B cell (primary cell): ENCODE results near the gene CDC42. TPM values are rescaled to one million over a fixed set of nuclear protein-coding genes. Genes with fewer than 3 reads are reported as not detected.
A peak's percentile ranks its signal among the peaks of the same experiment; 100 is the strongest.
"Not testable (repeated sequence)": the region's sequence is repeated elsewhere in the genome, so short reads cannot be mapped to it uniquely, and the experiment has no call there.

Source experiments
- ATAC-seq: fragments of 200-7000 bp; cut with Tn5 transposase; one replicate; pipeline ENCODE4 v1.10.0; 2021; ENCODE audit warnings: low read depth, mild to moderate bottlenecking, moderate number of reproducible peaks, moderate library complexity
- CTCF ChIA-PET: fragments of 350-600 bp; sonication (Branson Sonifier 250); formaldehyde crosslinking; loops from one replicate; lab custom pipeline; 2021; ENCODE audit warnings: antibody characterized with exemption, inconsistent platforms; lab: Charles Lee
- POLR2A ChIA-PET: fragments of 350-600 bp; sonication (Branson Sonifier 250); formaldehyde crosslinking; loops from one replicate; lab custom pipeline; 2021; ENCODE audit warnings: antibody characterized with exemption; lab: Charles Lee
- DNase-seq: peaks from one replicate; pipeline ENCODE4 v3.0.0; 2013
- H2AFZ ChIP-seq: 2 replicates; pipeline ENCODE4 v1.6.1; 2012; ENCODE audit warnings: mild to moderate bottlenecking, low read depth, low read length; ENCODE audit not compliant: insufficient read depth, poor library complexity, severe bottlenecking
- H3K27ac ChIP-seq, 2 donors: 1 replicate in 1 of 2; 2 replicates in 1 of 2; pipeline ENCODE4 v1.5.1; 2012 to 2013; ENCODE audit warnings: low read length in 2 of 2, mild to moderate bottlenecking in 2 of 2, moderate library complexity in 1 of 2
- H3K27me3 ChIP-seq, 4 experiments: fragments of 200-600 bp in 1 of 4; sonication (generic) in 1 of 4; replicated peaks in 1 of 4; 1 replicate in 2 of 4; 2 replicates in 2 of 4; pipeline versions ENCODE4 v1.6.1 to v1.7.0; 2013 to 2016; ENCODE audit warnings: low read length in 3 of 4, mild to moderate bottlenecking in 2 of 4, mixed read lengths in 1 of 4, moderate library complexity in 1 of 4; ENCODE audit not compliant: insufficient read depth in 4 of 4, control insufficient read depth in 3 of 4; ENCODE audit errors: control extremely low read depth in 1 of 4
- H3K36me3 ChIP-seq, 2 experiments: replicated peaks in 1 of 2; 1 replicate in 1 of 2; 2 replicates in 1 of 2; pipeline versions ENCODE4 v1.6.1 to v1.7.1; 2013; ENCODE audit warnings: low read length in 1 of 2; ENCODE audit not compliant: insufficient read depth in 2 of 2, control insufficient read depth in 1 of 2; ENCODE audit errors: control extremely low read depth in 1 of 2, extremely low read depth in 1 of 2
- H3K4me1 ChIP-seq, 2 donors: fragments of 200-600 bp in 1 of 2; sonication (generic) in 1 of 2; 1 replicate in 1 of 2; 2 replicates in 1 of 2; pipeline versions ENCODE4 v1.5.1 to v1.6.1; 2013 to 2017; ENCODE audit warnings: low read length in 2 of 2; ENCODE audit not compliant: control insufficient read depth in 2 of 2, insufficient read depth in 2 of 2
- H3K4me2 ChIP-seq: replicated peaks from 2 replicates; pipeline ENCODE3; 2012; ENCODE audit warnings: mild to moderate bottlenecking, low read depth, low read length; ENCODE audit not compliant: poor library complexity, severe bottlenecking
- H3K4me3 ChIP-seq, 5 experiments: fragments of 200-600 bp in 1 of 5; sonication (generic) in 1 of 5; 1 replicate in 3 of 5; 2 replicates in 2 of 5; pipeline versions ENCODE4 v1.5.1 to v1.7.0; 2011 to 2016; ENCODE audit warnings: low read length in 4 of 5, mild to moderate bottlenecking in 4 of 5, low read depth in 2 of 5, control low read depth in 1 of 5, moderate library complexity in 1 of 5; ENCODE audit not compliant: insufficient read depth in 1 of 5; ENCODE audit errors: control extremely low read depth in 1 of 5, extremely low read depth in 1 of 5
- H3K79me2 ChIP-seq: fragments of 200-600 bp; sonication (generic); one replicate; pipeline ENCODE4 v1.6.0; 2016; ENCODE audit warnings: low read length; ENCODE audit not compliant: control insufficient read depth, insufficient read depth
- H3K9ac ChIP-seq: fragments of 200-600 bp; sonication (generic); 2 replicates; pipeline ENCODE4 v1.6.1; 2017; ENCODE audit warnings: mild to moderate bottlenecking, low read length, moderate library complexity
- H3K9me3 ChIP-seq, 3 donors: one replicate each; pipeline versions ENCODE4 v1.6.1 to v1.7.1; 2013; ENCODE audit warnings: low read length in 2 of 3; ENCODE audit not compliant: control insufficient read depth in 2 of 3, insufficient read depth in 1 of 3; ENCODE audit errors: control extremely low read depth in 1 of 3
- H4K20me1 ChIP-seq: 2 replicates; pipeline ENCODE4 v1.6.0; 2012; ENCODE audit warnings: mild to moderate bottlenecking, low read length; ENCODE audit not compliant: insufficient read depth, control insufficient read depth, poor library complexity, severe bottlenecking
- H3K27ac Mint-ChIP-seq: one replicate; pipeline ENCODE4 v1.8.0; 2021; ENCODE audit warnings: mixed read lengths
- H3K27me3 Mint-ChIP-seq: one replicate; pipeline ENCODE4 v1.8.0; 2021; ENCODE audit warnings: mixed read lengths
- H3K4me1 Mint-ChIP-seq: one replicate; pipeline ENCODE4 v1.8.0; 2021; ENCODE audit warnings: mixed read lengths
- H3K4me3 Mint-ChIP-seq: one replicate; pipeline ENCODE4 v1.8.0; 2021; ENCODE audit warnings: mixed read lengths
- H3K9me3 Mint-ChIP-seq: one replicate; pipeline ENCODE4 v1.8.0; 2022; ENCODE audit warnings: mixed read lengths; ENCODE audit not compliant: insufficient read depth
- EZH2 ChIP-seq: IDR thresholded peaks from 2 replicates; pipeline ENCODE4 v1.6.1; 2012; ENCODE audit warnings: borderline replicate concordance, low read depth, mild to moderate bottlenecking, moderate library complexity, low read length; ENCODE audit not compliant: insufficient read depth, poor library complexity, severe bottlenecking
- WGBS: methylation state at CpG from one replicate; pipeline ENCODE4 v1.1.5; 2013; ENCODE audit warnings: missing lambda C conversion rate; ENCODE audit not compliant: insufficient coverage; 5-methylcytosine and 5-hydroxymethylcytosine counted together
- intact Hi-C: fragments of 100-400 bp; cut with micrococcal nuclease; formaldehyde crosslinking; loops from one replicate; pipeline ENCODE4 v1.10.0; 2022
- polyA minus RNA-seq: library from RNA; depleted of rRNA, polyadenylated mRNA; stranded (reverse); fragments of >200 nt; gene quantifications from 2 replicates; pipeline ENCODE4 v1.2.3, GENCODE V29; 2012
- polyA plus RNA-seq: library from polyadenylated mRNA; depleted of rRNA; stranded (reverse); fragments of >200 nt; gene quantifications from 2 replicates; pipeline ENCODE4 v1.2.3, GENCODE V29; 2012
- total RNA-seq, 2 donors: library from RNA; stranded (reverse); fragments of 120-200 nt in 1 of 2; gene quantifications; 1 replicate in 1 of 2; 2 replicates in 1 of 2; pipeline versions ENCODE4 v1.2.3 to v1.2.4, GENCODE V29; 2013 to 2022
- TF ChIP-seq, protein P1 (sequence below): fragments of 200-600 bp; IDR thresholded peaks from one replicate; pipeline ENCODE4 v1.8.0; 2022; ENCODE audit warnings: antibody characterized with exemption, mild to moderate bottlenecking

CDC42 gene
- total RNA-seq (202 and 209 TPM in 2 replicates), polyA plus RNA-seq (111 and 190 TPM in 2 replicates), polyA minus RNA-seq (126 and 190 TPM in 2 replicates)
- 435 TPM for total RNA-seq (2013)

DNA sequence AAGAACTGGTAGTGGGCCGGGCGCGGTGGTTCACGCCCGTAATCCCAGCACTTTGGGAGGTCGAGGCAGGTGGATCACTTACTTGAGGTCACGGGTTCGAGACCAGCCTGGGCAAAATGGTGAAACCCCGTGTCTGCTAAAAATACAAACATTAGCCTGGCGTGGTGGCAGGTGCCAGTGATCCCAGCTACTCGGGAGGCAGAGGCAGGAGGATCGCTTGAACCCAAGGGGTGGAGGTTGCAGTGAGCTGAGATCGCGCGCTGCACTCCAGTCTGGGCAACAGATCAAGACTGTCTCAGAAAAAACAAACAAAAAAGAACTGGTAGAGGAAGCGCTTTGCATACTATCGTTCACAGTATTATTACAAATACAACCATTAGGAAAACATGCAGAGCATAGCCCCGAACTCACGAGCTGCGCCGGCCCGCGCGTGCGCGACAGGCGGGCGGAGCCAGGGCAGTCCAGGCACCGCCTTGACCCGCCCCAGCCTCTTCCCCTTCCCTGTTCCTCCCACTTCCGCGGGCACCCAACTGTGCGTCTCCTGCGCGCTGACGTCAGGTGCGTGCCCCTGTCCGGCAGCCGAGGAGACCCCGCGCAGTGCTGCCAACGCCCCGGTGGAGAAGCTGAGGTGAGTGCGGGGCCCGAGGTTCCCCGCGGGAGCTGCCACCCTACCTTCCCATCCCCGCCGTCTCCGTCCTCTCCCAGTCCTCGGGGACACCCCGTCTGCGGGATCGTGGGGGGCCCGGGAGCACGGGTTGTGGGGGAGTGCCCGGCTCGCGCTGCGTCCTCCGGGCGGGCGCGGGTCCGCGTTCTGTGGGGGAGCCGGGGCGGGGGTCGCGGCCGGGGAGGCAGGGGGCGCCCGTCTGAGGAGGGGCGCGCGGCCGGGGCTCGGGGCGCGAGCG lies at the start of gene CDC42:
TSS of gene CDC42 (plus strand) at position 595 of the 902 bp plus-strand sequence. CDS start 25,770 bp downstream, outside the sequence.
- Histone ChIP-seq H3K4me3 (peak within 1 kb of the TSS; percentile 66 to 89 (median 79)), H3K4me2 (peak within 1 kb of the TSS; percentile 90), H3K9ac (peak within 1 kb of the TSS; percentile 99), H2AFZ (peak within 1 kb of the TSS; percentile 48), H3K27ac (peak within 1 kb of the TSS; percentile 96 to 98), H3K27me3 (no peaks in the 10 kb centered on the region), H4K20me1 (peaks cover 36% of the 10 kb centered on the region), H3K79me2 (peaks cover 49% of the 10 kb centered on the region), H3K36me3 (peaks cover 0 to 18% of the 10 kb centered on the region in 2 experiments), H3K4me1 (peaks cover 37 to 47% of the 10 kb centered on the region in 2 donors), H3K9me3 (no peaks in the 10 kb centered on the region)
- 12% methylated on average over 76 of the region's 81 CpGs for WGBS
- TF ChIP-seq, protein P1, sequence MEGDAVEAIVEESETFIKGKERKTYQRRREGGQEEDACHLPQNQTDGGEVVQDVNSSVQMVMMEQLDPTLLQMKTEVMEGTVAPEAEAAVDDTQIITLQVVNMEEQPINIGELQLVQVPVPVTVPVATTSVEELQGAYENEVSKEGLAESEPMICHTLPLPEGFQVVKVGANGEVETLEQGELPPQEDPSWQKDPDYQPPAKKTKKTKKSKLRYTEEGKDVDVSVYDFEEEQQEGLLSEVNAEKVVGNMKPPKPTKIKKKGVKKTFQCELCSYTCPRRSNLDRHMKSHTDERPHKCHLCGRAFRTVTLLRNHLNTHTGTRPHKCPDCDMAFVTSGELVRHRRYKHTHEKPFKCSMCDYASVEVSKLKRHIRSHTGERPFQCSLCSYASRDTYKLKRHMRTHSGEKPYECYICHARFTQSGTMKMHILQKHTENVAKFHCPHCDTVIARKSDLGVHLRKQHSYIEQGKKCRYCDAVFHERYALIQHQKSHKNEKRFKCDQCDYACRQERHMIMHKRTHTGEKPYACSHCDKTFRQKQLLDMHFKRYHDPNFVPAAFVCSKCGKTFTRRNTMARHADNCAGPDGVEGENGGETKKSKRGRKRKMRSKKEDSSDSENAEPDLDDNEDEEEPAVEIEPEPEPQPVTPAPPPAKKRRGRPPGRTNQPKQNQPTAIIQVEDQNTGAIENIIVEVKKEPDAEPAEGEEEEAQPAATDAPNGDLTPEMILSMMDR, result no peak
- no peak for TF ChIP-seq EZH2
- ATAC-seq, result peak; percentile 90
- Mint-ChIP-seq H3K4me1 (peaks cover 45% of the 10 kb centered on the region), H3K4me3 (peak within 1 kb of the TSS; percentile 98), H3K9me3 (no peaks in the 10 kb centered on the region), H3K27me3 (no peaks in the 10 kb centered on the region), H3K27ac (peak within 1 kb of the TSS; percentile 98)
- intact Hi-C loops, result loop anchor here (1.0 to 5.0 kb wide), 5 partner anchors 13 to 400 kb away; partner anchors contain the start of genes USP48 and ZBTB40
- CTCF ChIA-PET, result interaction anchor here (0.7 to 9.3 kb wide), 7 partner anchors 10 to 53 kb away, joined by 3 to 89 read pairs (median 6); no protein-coding TSS in a partner anchor
- POLR2A ChIA-PET, result interaction anchor here (0.8 to 4.5 kb wide), 10 partner anchors 11 to 270 kb away, joined by 3 to 87 read pairs (median 8); partner anchors contain the start of gene USP48
- peak; percentile 97 for DNase-seq

DNA sequence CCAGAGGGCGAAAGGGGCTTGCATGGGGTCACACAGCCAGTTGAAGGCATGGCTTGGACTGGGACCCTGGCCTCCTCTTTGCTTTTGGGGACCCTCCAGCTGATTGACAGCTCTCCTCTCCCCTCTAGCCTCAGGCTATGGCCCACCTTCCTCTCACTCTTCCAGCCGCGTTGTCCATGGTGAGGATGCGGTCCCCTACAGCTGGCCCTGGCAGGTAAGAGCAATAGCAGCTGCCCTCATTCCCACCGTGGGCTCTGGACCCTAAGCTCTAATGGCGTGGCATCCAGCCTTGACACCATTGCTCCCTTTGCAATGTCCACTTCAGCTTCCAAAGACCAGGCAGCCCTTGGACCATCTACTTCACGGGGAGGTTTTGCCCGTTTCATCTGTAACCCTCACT lies 49.6 kb upstream of the CDC42 start:
- DNase-seq, intact Hi-C loops, H3K4me1 Mint-ChIP-seq, POLR2A ChIA-PET, H3K4me3 Mint-ChIP-seq, ATAC-seq, H3K27ac Mint-ChIP-seq, H2AFZ ChIP-seq, H3K27ac ChIP-seq, H3K9ac ChIP-seq, CTCF ChIA-PET, H3K36me3 ChIP-seq, H3K4me3 ChIP-seq, H3K9me3 Mint-ChIP-seq, H3K79me2 ChIP-seq, H3K27me3 Mint-ChIP-seq, H3K4me1 ChIP-seq, H3K27me3 ChIP-seq, H3K9me3 ChIP-seq, H4K20me1 ChIP-seq, H3K4me2 ChIP-seq: not testable (repeated sequence)
- WGBS, result 78% methylated on average over 6 of the region's 8 CpGs

DNA sequence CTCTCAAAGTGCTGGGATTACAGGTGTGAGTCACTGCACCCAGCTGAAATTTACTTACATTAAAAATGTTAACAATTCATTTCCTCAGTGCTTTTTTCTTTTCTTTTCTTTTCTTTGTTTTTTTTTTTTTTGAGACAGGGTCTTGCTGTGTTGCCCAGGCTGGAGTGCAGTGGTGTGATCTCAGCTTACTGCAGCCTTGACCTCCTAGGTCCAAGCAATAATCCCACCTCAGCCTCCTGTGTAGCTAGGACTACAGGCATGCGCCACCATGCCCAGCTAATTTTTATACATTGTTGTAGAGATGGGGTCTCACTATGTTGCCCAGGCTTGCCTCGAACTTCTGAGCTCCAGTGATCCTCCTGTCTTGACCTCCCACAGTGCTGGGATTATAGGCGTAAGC lies 48.5 kb upstream of the CDC42 start:
- H3K9me3 ChIP-seq, H3K36me3 ChIP-seq, H4K20me1 ChIP-seq, POLR2A ChIA-PET, H3K4me1 Mint-ChIP-seq, H3K9ac ChIP-seq, H3K4me1 ChIP-seq, H3K27me3 ChIP-seq, H3K79me2 ChIP-seq, H3K27me3 Mint-ChIP-seq, H3K9me3 Mint-ChIP-seq, CTCF ChIA-PET, ATAC-seq, H3K27ac ChIP-seq, intact Hi-C loops, DNase-seq, H3K4me3 Mint-ChIP-seq, H2AFZ ChIP-seq, H3K4me3 ChIP-seq, H3K4me2 ChIP-seq, H3K27ac Mint-ChIP-seq: not testable (repeated sequence)
- no CpG with 5 or more reads among the region's 3 CpGs for WGBS
